GM12874 (cell line): Measurements from ENCODE around the gene GLIS1.

Source experiments
- TF ChIP-seq, protein P1 (sequence below): IDR thresholded peaks from 2 replicates; pipeline ENCODE4 v1.5.1; 2011; ENCODE audit warnings: low read depth, mild to moderate bottlenecking, control low read depth, low read length, moderate library complexity; ENCODE audit not compliant: insufficient read depth

GLIS1 gene

DNA sequence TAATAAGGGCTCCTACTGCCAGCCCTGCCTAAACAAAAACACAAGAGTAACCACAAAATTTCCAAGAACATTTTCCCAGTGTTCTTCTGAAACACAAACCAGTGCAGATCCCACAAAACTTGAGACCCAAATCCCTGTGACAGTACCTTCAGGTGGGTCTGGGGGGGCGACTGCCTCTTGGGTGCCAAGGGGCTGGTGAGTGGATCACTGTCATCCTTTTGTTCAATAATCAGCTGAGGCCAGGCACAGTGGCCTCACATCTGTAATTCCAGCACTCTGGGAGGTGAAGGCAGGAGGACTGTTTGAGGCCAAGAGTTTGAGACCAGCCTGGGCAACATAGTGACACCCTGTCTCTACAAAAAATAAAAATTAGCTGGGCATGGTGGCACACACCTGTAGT is 87.6 kb downstream of the GLIS1 start:
- TF ChIP-seq, protein P1, sequence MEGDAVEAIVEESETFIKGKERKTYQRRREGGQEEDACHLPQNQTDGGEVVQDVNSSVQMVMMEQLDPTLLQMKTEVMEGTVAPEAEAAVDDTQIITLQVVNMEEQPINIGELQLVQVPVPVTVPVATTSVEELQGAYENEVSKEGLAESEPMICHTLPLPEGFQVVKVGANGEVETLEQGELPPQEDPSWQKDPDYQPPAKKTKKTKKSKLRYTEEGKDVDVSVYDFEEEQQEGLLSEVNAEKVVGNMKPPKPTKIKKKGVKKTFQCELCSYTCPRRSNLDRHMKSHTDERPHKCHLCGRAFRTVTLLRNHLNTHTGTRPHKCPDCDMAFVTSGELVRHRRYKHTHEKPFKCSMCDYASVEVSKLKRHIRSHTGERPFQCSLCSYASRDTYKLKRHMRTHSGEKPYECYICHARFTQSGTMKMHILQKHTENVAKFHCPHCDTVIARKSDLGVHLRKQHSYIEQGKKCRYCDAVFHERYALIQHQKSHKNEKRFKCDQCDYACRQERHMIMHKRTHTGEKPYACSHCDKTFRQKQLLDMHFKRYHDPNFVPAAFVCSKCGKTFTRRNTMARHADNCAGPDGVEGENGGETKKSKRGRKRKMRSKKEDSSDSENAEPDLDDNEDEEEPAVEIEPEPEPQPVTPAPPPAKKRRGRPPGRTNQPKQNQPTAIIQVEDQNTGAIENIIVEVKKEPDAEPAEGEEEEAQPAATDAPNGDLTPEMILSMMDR, result no peak

DNA sequence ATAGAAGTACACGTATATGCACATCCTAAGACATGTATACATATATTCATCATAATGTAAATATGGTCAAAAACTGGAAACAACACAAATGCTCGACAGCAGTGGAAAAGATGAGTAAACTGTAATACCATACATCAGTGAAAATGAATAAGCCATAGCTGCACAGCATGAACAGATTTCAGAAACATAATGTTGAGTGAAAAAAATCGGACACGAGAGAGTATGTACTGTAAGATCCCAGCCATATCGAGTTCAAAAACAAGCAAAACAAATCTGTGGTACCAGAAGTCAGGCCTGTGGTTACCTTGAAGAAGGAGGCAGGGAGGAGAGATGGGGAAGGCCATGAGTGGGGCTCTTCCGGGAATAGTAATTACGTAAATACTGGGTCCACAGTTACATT is 90.4 kb downstream of the GLIS1 start:
- TF ChIP-seq, protein P1, result no peak

DNA sequence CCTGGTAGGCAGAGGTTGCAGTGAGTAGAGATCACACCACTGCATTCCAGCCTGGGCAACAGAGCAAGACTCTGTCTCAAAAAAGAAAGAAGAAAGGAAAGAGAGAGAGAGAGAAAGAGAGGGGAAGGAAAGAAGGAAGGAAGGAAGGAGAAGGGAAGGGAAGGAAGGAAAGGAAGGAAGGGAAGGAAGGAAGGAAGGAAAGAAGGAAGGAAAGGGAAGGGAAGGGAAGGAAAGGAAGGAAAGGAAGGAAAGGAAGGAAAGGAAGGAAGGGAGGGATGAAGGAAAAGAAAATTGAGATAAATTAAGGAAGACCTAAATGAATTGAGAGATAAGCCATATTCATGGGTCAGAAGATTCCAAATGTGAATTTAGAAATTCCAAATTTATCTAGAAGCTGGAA is 92.2 kb downstream of the GLIS1 start:
- TF ChIP-seq, protein P1, result no peak

DNA sequence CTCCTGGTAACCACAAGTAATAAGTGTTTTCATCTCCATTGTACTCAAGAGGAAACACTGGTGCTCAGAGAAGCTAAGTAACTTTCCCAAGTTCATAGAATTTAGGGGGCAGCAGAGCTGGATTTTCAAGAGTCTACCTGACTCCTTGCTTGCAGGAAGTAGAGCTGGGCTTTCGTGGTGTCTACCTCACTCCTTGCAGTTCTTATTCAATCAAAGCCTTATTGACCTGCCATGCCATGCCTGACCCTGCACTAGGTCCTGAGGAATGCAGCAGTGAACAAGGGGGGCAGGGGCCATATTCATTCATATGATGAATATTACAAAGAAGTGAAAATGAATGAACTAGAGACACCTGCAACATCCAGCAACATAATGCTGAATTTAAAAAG is 93.3 kb downstream of the GLIS1 start:
- TF ChIP-seq, protein P1, result no peak

DNA sequence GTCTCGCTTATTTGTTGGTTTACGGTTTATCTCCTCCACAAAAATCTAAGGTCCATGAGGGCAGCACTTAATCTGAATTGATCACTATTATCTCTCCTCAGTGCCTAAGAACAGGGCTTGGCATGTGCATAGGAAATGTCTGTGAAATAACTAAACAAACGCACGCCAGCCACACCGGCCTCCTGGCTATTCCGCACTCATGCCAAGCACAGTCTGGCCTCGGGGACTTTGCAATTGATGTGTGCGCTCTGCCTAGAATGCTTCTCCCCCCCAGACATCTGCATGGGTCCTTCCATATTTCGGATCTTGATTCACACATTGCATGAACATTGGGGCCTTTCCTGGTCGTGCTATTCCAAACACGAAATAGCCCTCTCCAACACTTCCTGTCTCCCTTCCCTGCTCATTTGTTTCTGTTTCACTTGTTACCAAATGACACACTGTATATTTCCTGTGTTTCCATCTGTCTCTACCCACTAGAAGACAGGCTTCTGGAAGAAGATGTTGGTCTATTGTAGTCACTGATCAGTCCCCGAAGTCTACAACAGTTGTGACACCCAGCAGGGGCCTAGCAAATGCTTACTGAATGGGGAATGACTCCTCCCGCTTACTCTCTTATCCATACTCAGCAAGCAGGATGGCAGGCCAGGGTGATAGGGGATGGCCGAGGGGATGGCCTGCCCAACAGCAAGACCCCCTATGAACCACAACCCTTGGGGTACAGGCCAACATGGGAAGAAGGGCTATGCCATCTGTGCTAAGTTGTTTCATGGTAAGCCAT is 93.9 kb downstream of the GLIS1 start:
- TF ChIP-seq, protein P1, result no peak

DNA sequence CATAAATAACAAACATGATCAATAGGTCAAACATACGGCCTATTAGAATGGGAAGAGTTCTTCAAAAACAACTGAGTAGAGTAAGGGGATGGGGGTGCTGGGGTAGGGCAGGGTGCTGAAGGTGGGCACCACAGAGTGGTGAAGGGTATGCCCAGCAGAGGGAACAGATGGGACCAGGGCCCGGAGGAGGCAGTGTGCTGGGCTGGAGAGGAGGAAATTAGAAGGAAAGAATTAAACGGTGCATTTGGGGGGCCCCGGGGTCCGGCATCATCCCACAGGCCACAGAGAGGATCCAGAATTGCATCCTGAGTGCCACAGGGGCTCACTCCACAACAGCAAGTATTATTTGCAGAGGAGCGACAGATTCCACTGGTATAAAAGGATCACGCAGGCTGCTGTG is 94.5 kb downstream of the GLIS1 start:
- TF ChIP-seq, protein P1, result no peak

DNA sequence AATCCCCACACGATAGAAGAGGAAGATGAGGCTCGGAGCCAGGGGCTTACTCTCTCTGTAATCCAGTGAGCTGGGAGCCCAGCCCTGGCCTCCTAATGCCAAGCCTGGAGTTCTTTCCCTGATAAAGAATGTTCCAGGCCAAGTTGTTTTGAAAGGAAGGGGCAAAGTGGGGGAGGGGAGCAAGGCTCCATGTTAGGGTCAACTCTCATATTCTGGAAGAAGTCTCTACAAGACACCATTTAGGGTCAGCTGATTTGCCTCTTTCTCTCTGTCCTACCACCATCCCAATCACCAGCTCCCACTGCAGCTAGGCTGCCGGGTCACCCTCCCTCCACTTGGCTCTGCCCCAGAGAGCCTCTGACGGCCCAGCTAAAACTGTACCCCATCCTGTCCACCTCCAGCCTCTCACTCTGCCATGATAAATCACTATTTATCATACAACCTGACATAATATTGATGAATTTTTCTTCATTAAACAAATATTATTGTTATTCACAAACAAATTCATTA is 95.0 kb downstream of the GLIS1 start:
- TF ChIP-seq, protein P1, result no peak
